CD4-positive, alpha-beta T cell treated with Interleukin-15 for 1 hour (primary cell): Measurements from ENCODE around the gene TMTC2.
A peak's percentile ranks its signal among the peaks of the same experiment; 100 is the strongest.

ENCODE experiments used
- DNase-seq: peaks from one replicate; pipeline ENCODE4 v3.0.0-alpha.2; 2020

The TMTC2 gene

GRCh38 chr12:82685790-82686167 is 927 bp upstream of the TMTC2 start:
- peak; percentile 89 for DNase-seq

DNA sequence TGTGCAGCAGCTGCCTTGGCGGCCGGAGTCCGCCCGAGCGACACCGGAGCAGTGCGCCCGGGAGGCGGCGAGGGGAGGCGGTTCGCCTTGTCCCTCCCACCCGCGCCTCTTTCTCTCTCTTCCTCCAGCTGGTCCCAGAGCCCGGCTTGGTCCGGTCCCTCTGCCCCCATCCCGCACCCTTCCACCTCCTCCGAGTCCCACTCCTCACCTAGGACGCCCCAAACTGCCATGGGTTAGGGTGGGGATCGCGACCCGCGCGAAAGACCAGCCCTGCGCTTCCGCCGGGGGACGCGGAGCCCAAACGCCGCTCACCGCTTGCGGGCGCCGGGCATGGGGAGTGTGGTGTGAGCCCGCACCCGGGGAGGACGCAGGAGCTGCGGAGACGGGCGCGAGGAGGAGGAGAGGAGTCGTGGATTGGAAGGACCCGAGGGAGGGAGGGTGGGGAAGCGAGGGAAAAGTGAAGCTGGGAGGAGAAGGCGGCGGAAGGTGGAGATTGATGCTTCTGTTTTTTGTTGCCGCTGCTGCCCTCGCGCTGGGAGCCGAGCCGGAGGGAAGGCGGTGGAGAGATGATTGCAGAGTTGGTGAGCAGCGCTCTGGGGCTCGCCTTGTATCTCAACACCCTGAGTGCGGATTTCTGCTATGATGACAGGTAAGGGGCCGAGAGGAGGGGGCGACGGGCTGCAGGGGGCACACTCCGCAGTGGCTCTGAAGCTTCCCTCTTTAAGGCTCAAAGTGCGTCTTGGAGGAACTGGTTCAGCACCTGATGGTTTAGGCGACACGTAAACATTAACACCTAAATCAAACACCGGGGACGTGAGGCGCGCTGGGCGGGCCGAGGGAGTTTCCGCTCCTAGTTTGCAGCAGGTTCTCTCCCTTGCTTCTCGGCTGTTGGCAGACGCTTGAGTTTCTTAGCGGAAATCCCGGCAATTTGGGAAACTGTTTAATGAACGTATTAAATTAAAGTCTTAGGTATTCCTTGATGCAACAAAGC is 610 bp downstream of the TMTC2 start:
- DNase-seq: peak; percentile 46

- DNase-seq: no peak
Measured at GRCh38 chr12:82688035-82688501, 1.4 kb downstream of the TMTC2 start.

- DNase-seq: no peak
Measured at GRCh38 chr12:82688596-82688995, 1.9 kb downstream of the TMTC2 start.

DNA sequence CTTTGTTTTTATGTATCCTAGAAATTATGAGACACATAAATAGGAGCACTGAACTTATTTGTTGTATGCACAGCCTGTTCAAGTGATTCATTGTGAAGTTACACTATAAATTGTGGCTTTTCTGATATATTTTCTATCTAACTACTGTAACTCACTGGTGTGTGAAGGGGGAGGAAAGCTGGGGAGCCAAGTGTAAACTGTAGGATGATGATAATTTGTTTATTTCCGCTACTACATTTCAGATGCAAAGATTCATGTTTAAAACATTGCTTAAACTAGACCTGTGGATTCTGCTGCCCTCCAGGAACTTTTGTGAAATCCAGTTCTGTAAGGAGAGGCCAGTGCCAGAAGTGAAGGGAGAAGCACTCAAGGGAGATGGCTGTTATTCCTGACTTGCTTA is 3.3 kb downstream of the TMTC2 start:
- DNase-seq: no peak

DNA sequence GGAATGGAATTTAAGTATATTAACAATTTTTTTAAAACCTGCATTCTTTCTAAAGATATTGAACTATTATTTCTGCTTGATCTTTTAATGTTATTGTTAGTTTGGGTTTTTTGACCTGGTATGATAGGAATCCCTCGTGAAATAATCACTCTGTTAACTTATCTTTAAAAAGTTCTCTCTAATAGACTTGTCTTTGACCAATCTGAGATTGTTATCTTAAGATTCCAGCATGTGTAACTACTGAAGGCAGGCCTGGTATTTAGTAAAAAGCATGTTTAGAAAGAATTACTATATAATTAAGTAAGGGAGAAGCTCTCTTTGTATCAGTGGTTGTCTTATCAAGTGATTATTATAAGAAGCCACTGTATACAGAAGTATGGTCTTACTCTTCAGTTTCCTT is 4.8 kb downstream of the TMTC2 start:
- DNase-seq: no peak

DNA sequence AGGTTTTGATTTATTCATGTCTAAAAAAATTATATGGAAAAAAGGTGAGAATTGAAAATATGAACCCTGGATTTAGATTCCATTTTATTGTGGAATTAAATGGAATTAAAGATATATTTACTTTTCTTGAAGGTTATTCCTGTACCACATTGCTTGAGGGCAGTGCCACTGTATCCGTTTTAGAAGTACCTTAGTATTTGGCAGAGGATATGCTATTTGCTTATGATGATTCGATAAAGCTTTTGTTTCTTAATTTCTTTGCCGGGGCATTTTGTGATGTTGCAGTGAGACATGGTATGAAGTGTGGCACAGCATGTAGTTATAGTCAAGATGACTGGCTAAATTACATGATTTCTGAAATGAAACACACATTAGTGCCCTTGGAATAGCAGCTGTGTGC is 7.6 kb downstream of the TMTC2 start:
- DNase-seq: no peak

- DNase-seq: no peak
Measured at GRCh38 chr12:82694970-82695369, 8.3 kb downstream of the TMTC2 start.

DNA sequence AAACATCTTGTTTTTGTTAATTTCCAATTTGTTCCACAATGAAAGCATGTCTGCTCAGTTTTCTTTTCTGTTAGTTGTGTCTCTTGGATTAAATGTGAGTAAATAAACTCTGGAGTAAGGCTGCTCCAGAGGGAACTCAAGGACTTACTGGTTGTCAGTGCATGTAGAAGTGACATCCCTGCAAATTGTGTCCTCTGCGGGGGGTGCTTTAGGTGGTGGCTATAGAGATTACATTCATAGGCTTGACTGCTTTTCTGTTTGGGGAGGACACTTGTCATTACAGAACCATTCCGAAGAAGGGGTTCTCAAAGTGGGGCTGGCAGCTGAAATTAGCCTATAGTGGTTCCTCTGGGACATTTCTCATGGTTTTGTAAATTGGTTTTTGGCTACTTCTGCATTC is 8.8 kb downstream of the TMTC2 start:
- DNase-seq: no peak

DNA sequence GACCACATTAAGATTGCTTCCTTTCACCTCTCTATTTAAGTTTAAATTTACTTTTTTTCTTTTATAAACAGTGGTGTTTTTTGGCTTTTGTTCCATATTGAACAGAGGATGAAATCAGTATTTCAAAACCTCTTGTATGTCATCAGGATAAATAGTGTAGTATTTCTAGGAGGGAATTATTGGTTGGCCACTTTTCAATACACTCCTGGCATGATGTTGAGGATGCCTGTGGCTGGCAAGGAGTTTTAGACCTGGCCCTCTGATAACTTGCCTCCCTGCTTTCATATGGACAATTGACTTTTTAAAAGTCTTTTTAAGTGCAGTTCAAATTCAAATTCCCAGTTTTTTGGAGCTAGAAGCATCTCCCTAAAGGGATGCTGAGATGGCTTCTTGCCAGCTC is 9.8 kb downstream of the TMTC2 start:
- DNase-seq: no peak

- no peak for DNase-seq
Measured at GRCh38 chr12:82698708-82699564, 12.2 kb downstream of the TMTC2 start.

GRCh38 chr12:82705774-82706173 is 19.1 kb downstream of the TMTC2 start:
- DNase-seq: no peak

GRCh38 chr12:82708061-82708879 is 21.6 kb downstream of the TMTC2 start:
- no peak for DNase-seq

DNA sequence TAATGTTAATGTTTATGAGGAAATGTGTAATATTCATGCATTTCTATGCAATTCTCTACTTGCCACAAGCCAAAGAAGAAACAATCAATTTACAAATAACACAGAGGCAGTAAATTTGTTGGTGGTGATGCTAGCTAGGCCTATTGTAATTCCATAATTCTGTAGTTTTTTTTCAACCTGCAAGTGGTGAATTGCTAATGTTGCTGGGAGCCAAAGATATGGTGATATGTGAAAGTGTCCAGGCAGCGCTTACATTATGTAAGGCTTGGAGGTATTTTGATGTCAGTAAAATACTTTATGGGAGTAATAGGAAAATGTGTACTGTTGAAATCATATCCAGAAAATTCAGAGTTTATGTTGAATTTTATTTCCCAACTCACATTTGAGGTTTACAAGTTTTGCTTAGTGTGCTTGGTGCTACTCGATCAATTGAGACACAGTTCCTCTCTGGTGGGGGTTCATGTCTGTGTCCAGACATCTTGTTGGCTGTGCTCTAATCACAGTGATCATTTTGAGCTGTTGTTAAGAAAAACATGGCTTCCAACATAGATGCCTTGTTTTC is 23.2 kb downstream of the TMTC2 start:
- DNase-seq: no peak

DNA sequence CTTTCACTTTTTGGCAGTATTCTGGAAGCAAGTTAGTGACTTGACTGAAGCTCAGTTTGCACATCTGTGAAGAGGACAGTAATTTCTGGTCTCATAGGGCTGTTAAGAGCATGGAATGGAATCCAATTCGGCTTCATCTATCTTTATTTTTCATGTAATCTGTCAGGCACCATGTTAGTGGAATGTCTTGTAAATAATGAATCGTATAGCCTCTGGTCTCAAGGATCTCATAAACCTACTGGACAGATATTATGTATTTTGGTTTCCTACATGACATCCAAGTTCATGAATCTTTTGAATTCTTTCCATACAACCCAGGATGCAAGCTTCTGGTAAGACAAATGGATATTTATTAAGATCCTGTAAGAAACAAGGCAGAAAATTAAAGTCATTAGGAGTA is 24.0 kb downstream of the TMTC2 start:
- no peak for DNase-seq

- no peak for DNase-seq
Measured at GRCh38 chr12:82714427-82714826, 27.7 kb downstream of the TMTC2 start.

DNA sequence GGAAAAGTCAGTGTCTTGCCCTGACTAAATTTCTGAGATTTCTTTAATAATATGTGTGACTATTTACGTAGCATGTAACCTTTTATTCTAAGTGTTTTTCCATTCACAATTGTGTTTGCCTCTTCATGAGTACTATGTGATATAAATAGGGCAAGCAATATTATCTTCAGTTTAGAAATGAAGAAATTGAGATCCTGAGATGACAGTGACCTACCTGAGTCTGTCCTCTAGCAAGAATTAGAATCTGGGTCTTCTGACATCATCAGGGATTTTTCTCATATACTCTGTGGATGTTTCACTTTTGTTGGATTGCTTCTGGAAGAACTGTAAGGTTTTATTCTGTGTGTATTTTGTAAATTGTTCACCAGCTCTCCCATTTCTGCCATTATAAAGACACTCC is 35.0 kb downstream of the TMTC2 start:
- DNase-seq: no peak

- DNase-seq: no peak
Measured at GRCh38 chr12:82723093-82723492, 36.4 kb downstream of the TMTC2 start.

DNA sequence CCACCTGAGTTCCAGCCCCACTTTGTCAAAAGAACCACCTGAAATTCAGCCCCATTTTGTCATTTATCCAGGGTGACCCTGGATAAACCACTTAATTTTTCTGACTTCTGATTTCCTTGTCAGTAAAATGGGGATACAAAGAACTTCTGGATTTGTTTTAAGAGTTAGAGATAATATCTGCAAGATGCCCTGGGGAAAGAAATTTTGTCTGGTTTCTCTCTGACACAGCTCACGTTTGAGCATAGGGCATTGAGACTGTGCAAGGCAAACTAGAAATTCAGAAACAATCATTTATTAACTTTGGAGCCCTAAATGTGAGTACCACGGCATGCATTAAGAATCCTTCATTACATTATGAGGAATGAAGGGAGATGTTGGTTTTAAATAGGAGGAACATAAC is 37.2 kb downstream of the TMTC2 start:
- no peak for DNase-seq

DNA sequence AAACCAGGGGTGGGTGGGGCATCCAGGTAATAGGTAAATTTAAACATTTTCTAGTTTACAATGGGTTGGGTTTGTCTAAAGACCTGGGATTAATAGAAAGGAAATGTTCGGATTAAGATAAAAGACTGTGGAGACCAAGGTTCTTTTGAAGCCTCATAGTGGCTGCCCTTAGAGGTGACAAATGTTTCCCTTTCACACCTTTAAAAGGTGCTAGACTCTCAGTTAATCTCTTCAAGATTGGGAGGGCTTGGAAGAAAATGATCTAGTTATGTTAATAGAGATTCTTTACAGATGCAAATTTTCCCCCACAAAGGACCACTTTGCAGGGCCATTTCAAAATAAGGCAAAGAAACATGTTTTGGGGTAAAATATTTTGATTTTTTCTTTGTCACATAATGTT is 39.0 kb downstream of the TMTC2 start:
- DNase-seq: no peak

- no peak for DNase-seq
Measured at GRCh38 chr12:82727886-82728285, 41.2 kb downstream of the TMTC2 start.

DNA sequence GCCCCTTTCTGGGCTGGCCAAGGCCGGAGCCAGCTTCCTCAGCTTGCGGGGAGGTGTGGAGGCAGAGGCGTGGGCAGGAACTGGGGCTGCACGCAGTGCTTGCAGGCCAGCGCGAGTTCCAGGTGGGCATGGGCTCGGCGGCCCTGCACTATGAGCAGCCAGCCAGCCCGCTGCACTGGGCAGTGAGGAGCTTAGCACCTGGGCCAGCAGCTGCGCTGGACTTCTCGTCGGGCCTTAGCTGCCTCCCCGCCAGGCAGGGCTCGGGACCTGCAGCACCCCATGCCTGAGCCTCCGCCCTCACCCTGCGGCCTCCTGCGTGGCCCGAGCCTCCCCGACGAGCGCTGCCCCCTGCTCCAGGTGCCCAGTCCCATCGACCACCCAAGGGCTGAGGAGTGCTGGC is 42.0 kb downstream of the TMTC2 start:
- DNase-seq: no peak
